Panc1 (cell line): ENCODE results near the gene BACE1.
"Not testable (repeated sequence)": the region's sequence is repeated elsewhere in the genome, so short reads cannot be mapped to it uniquely, and the experiment has no call there.

Source experiments
- TF ChIP-seq, protein P1 (sequence below): fragments of 450-650 bp; IDR thresholded peaks from 2 replicates; pipeline ENCODE4 v1.5.1; 2017; ENCODE audit warnings: mild to moderate bottlenecking
- TF ChIP-seq, protein P2 (sequence below), 2 experiments: IDR thresholded peaks; 2 replicates each; pipeline ENCODE4 v1.6.1; 2011 to 2012; ENCODE audit warnings: low read depth in 2 of 2, control low read depth in 1 of 2, low read length in 1 of 2, mild to moderate bottlenecking in 1 of 2, moderate library complexity in 1 of 2; ENCODE audit not compliant: insufficient read depth in 1 of 2

DNA sequence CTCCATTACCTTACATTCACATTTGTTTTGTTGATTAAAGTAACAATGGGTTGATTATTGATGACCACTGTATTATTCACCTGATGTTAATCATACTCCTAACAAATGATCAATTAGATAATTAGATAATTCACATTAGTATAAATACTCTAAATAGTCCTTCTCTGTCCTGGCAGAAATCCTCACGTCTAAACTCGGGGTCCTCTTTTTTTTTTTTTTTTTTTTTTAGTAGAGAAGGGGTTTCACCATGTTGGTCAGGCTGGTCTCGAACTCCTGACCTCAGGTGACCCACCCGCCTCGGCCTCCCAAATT lies 11.2 kb upstream of the BACE1 start:
- TF ChIP-seq, protein P1, sequence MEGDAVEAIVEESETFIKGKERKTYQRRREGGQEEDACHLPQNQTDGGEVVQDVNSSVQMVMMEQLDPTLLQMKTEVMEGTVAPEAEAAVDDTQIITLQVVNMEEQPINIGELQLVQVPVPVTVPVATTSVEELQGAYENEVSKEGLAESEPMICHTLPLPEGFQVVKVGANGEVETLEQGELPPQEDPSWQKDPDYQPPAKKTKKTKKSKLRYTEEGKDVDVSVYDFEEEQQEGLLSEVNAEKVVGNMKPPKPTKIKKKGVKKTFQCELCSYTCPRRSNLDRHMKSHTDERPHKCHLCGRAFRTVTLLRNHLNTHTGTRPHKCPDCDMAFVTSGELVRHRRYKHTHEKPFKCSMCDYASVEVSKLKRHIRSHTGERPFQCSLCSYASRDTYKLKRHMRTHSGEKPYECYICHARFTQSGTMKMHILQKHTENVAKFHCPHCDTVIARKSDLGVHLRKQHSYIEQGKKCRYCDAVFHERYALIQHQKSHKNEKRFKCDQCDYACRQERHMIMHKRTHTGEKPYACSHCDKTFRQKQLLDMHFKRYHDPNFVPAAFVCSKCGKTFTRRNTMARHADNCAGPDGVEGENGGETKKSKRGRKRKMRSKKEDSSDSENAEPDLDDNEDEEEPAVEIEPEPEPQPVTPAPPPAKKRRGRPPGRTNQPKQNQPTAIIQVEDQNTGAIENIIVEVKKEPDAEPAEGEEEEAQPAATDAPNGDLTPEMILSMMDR = not testable (repeated sequence)
- TF ChIP-seq, protein P2, sequence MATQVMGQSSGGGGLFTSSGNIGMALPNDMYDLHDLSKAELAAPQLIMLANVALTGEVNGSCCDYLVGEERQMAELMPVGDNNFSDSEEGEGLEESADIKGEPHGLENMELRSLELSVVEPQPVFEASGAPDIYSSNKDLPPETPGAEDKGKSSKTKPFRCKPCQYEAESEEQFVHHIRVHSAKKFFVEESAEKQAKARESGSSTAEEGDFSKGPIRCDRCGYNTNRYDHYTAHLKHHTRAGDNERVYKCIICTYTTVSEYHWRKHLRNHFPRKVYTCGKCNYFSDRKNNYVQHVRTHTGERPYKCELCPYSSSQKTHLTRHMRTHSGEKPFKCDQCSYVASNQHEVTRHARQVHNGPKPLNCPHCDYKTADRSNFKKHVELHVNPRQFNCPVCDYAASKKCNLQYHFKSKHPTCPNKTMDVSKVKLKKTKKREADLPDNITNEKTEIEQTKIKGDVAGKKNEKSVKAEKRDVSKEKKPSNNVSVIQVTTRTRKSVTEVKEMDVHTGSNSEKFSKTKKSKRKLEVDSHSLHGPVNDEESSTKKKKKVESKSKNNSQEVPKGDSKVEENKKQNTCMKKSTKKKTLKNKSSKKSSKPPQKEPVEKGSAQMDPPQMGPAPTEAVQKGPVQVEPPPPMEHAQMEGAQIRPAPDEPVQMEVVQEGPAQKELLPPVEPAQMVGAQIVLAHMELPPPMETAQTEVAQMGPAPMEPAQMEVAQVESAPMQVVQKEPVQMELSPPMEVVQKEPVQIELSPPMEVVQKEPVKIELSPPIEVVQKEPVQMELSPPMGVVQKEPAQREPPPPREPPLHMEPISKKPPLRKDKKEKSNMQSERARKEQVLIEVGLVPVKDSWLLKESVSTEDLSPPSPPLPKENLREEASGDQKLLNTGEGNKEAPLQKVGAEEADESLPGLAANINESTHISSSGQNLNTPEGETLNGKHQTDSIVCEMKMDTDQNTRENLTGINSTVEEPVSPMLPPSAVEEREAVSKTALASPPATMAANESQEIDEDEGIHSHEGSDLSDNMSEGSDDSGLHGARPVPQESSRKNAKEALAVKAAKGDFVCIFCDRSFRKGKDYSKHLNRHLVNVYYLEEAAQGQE (IDR thresholded peaks at IDR 0.05; ENCODE audit: insufficient read depth in 1 of 2, low read depth in 2 of 2, low read length in 1 of 2) = not testable (repeated sequence)
